Breast epithelium (tissue), 3 donors: ENCODE data around the gene SH2D7.

Experiments used
- POLR2AphosphoS5 ChIP-seq, 3 donors: sonication (generic); formaldehyde crosslinking; IDR thresholded peaks; one replicate each; pipeline ENCODE4 v1.6.1; 2017; ENCODE audit warnings: antibody characterized with exemption in 3 of 3
- TF ChIP-seq, protein P1 (sequence below), 3 donors: fragments of 450-650 bp; IDR thresholded peaks; one replicate each; pipeline ENCODE4 v1.5.1; 2016 to 2017; ENCODE audit warnings: antibody characterized with exemption in 3 of 3, mild to moderate bottlenecking in 3 of 3, moderate library complexity in 3 of 3

DNA sequence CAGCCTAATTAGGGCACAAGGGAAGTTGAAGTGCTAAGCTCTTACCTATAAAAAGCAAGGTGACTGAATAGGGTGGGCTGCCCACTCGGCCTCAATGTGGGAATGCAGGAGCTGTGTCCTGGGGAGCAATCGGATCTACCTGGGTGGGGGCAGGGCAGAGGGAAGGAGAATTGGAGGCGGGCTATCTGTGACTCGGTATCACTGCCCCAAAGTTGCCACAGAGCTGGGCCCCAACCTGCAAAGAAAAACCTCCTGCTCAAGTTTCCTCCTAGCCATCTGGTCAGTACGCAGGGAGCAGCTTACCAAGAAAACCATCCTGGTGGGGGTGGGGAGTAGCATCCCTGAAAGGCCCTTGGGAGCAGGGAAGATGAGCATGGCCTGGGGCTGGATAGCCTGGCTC lies 28.2 kb downstream of the SH2D7 start:
- no peak for TF ChIP-seq POLR2AphosphoS5 (IDR thresholded peaks at IDR 0.05)
- TF ChIP-seq, protein P1, sequence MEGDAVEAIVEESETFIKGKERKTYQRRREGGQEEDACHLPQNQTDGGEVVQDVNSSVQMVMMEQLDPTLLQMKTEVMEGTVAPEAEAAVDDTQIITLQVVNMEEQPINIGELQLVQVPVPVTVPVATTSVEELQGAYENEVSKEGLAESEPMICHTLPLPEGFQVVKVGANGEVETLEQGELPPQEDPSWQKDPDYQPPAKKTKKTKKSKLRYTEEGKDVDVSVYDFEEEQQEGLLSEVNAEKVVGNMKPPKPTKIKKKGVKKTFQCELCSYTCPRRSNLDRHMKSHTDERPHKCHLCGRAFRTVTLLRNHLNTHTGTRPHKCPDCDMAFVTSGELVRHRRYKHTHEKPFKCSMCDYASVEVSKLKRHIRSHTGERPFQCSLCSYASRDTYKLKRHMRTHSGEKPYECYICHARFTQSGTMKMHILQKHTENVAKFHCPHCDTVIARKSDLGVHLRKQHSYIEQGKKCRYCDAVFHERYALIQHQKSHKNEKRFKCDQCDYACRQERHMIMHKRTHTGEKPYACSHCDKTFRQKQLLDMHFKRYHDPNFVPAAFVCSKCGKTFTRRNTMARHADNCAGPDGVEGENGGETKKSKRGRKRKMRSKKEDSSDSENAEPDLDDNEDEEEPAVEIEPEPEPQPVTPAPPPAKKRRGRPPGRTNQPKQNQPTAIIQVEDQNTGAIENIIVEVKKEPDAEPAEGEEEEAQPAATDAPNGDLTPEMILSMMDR (IDR thresholded peaks at IDR 0.05), result no peak
